NK-92 treated with Interleukin-12 subunit alpha and Interleukin-12 subunit beta, amount 100 ng/mL, for 24 hours (cell line): ENCODE data around the gene AGTR1.

ENCODE experiments used
- DNase-seq: peaks from one replicate; lab custom pipeline; 2025; lab: John Stamatoyannopoulos, UW

AGTR1 gene

GRCh38 chr3:148697306-148698189, at the start of gene AGTR1:
TSS of gene AGTR1 (plus strand) at chr3:148697903. CDS start at chr3:148741036, 43,133 bp downstream.
- DNase-seq = no peak

DNA sequence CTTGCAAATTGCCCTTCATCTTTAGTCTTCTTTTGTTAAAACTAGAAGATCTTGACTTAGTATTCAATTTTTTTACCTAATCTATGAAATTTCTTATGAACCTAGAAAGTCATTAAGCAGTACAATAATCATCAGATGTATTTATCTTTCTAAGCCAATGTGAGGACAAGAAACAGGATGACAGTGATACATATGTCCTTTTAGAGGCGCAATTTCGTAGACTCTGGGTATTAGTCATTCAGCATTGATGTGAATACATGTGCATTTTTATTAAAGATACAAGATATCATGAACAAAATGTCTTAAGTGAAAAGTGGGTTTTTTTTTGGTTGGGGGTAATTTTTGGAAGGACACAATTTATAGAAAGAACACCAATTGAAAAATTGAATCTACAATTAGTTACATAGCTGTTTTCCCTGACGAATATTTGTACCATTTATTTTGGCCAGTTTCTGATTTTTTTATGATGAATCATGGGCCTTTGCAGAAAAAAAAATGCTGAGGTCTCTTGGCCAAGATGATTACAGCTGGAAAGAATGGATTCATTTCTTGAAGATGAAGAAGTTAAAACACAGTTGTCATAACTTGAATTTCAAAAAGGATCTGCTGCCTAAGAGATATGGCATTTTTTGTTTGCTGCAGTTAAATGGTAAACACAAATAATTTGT, 48.9 kb upstream of the AGTR1 start:
- no peak for DNase-seq

- DNase-seq = no peak
Measured at GRCh38 chr3:148651549-148651948, 46.2 kb upstream of the AGTR1 start.

GRCh38 chr3:148654433-148654832, 43.3 kb upstream of the AGTR1 start:
- no peak for DNase-seq

DNA sequence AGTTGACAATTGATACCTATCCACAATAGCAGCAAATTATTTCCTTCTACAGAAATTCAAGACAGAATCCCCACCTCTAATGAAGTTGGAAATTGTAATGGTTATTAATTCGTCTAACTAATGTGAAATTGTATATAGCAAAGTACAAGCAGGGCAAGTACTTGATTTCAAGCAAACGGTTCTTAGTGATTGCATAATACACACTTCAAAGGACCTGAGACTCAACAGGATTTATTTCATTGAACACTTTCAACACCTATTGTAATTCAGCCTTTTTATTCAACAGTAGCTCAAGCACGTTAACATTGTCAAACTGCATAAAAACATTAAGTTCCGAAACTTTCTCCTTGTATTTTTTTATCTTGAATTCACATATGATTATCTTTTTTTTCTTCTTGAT, 40.2 kb upstream of the AGTR1 start:
- no peak for DNase-seq

- no peak for DNase-seq
Measured at GRCh38 chr3:148659512-148659911, 38.2 kb upstream of the AGTR1 start.

- DNase-seq = no peak
Measured at GRCh38 chr3:148680289-148680688, 17.4 kb upstream of the AGTR1 start.

GRCh38 chr3:148681080-148681479, 16.6 kb upstream of the AGTR1 start:
- no peak for DNase-seq

GRCh38 chr3:148682997-148683396, 14.7 kb upstream of the AGTR1 start:
- DNase-seq = no peak

DNA sequence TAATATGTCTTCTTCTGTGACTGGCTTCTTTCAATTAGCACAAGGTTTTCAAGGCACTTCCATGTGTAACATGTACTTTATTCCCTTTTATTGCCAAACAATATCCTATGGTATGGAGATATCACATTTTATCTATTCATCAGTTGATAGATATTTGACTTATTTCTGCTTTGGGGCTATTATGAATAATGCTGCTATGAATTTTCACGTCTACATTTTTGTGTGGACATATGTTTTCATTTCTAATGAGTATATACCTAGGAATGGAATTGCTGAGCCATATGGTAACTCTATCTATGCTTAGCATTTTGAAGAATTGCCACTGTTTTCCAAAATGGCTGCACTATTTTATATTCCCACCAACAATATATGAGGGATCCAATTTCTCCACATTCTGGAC, 3.6 kb upstream of the AGTR1 start:
- DNase-seq = no peak

DNA sequence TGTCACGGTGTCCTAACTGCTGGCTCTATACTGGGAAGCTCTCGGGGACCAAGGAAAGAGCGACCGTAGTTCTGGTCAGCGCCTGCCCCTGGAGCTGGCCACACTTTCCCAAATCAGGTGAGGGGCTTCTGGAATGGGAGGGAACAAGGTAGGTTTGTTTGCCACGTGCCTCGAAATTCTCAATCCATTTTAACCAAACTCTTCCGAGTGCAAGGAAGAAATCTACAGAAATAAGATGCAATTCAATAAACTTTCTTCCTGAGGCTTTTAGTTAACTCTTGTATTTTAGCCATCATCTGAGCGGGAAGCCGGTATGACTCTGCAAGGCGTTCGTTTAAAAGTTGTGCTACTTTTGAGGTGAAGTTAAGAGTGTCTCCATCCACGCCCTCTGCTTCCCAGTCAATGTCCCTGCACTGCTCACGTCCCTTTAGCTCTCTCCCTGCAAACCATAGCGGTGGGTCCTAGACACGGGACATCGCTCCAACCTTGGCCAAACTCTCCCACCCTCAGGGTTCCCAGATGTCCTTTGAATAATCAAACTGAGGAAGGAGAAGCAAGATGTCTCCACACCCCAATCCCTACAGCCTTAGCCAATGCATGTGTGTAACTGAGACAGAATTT, 597 bp downstream of the AGTR1 start:
- DNase-seq = no peak

GRCh38 chr3:148705314-148705713, 7.6 kb downstream of the AGTR1 start:
- DNase-seq = no peak

DNA sequence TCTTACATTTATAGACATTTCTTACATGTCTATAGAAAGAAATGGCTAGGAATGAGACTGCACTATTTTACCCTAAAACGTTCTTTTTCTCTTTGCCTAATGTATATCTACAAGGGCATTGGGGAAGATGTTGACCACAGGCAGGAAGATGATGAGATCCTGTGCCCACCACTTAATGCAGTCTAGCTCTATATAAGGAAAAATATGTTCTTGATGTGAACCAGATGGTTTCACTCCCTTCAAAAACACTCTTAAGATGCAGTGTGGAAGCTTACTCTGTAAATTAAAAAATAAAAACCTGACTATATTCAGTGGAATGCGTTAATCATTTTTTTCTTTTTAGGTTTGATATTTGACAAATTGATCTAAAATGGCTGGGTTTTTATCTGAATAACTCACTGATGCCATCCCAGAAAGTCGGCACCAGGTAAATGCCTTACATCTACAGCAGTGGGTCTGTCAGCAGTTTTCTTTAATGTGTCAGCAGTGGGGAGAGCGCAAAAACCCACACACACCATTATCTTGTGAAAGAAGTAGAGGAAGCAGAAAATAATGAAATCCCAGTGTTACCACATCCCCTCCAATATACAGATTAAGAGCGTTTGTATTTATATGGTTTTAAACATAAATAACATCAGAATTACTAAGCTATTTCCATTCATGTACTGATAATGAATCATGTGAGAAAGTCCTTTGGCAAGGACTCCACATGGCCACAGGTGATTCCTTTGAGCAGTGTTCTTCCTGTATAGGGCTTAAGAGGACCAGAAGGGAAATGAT, 10.1 kb downstream of the AGTR1 start:
- DNase-seq = no peak

DNA sequence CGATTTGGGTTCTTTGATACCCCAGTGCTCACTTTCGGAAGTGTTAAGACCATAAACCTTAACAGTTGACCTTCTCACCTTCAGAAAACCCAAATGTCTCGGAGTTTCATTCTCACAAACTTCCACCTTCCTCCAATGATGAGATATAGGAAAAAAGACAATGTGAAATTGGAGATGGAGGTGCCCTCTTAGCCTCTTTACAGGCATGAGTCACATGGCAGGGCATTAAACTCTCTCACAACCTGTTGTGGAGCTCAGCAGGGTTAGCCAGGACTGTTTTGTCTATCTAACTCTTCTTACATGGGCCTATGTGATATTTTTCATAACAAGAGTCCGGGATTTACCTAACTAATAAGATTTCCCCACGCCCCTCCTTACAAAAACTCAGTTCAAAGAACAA, 10.7 kb downstream of the AGTR1 start:
- no peak for DNase-seq

DNA sequence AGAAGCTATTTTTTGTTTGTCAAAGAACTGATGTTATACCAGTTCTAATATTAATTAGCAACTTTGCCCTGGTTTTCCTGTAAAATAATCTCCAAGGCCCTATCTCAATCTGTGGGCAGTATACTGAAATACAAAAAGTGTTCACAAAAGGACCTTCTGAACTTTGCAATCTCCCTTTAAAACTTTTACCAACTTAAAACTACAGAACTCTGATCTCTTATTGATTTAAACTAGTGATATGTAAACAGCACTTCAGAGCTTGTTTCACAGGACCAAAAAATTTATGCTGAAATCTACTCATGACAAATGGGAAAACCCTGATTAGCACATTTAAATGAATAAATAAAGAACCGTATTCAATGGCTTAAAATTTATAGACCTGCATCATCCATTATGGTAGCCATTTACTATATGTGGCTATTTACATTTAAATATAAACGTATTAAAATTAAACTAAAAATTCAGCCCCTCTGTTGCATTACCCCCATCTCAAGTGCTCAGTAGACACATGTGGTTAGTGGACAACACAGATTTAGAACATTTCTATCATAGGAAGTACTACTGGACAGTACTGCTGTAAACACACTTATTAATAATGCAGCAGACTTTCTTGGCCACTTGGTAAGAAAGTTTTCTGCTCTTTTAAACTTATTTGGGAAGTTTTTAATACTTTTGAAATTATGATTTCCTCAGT, 12.0 kb downstream of the AGTR1 start:
- DNase-seq = no peak

DNA sequence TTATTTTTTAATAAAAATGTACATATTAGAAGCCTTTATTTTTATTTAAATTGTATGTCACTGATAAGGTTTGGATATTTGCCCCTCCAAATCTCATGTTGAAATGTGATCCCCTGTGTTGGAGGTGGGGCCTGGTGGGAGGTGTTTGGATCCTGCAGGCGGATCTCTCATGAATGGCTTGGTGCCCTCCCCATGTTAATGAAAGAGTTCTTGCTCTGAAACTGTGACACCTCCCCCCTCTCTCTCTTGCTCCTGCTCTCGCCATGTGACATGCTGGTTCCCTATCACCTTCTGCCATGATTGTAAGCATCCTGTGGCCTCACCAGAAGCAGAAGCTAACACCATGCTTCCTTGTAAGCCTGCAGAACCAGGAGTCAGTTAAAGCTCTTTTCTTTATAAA, 13.0 kb downstream of the AGTR1 start:
- no peak for DNase-seq

DNA sequence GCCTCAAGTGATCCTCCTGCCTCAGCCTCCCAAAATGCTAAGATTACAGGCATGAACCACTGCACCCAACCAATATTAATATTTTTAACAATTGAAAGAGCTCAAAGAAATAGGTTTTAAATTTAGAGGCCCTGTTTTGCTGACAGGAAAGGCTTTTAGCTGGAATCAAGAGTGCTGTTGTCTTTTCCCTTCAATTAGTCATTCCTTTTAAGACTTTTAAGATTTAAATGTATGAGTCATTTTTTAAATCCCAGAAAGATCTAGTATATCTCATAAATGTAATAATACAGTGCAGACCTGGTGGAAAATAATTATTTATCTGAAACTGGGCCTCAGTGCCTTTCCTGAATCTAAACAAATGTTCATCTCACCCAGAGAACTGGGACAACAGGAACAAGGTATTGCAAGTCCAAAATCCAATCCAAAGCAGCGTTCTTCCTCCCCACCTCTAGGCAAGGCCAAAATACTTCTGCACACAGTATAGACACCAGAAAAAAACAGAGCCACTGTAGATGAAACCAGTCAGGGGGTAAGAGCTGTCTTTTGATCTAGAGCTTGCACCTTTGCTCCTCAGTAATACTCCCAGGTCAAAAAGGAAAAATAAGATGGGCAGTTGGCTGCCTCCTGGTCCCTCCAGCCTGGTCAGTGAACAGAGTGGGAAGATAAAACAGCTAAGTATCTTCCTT, 14.4 kb downstream of the AGTR1 start:
- no peak for DNase-seq

- no peak for DNase-seq
Measured at GRCh38 chr3:148714521-148714920, 16.8 kb downstream of the AGTR1 start.

DNA sequence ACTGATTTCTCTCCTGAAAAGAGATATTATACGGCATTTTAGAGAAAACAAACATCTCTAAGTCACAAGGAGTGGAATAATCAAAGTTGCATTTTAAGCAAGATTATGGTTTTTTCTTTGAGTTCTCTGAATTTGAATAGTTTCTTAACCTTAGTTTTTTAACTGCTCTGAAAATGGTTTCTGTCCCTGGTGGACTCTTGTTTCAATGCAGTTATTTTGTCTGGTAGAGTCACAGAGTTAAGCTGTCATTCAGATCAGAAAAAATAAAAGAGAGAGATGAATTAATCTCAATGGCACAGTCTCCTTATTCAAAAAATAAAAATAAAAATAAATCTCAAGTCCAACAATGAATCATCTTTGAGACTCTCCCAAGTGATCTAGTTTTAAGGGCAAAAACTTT, 19.0 kb downstream of the AGTR1 start:
- no peak for DNase-seq

DNA sequence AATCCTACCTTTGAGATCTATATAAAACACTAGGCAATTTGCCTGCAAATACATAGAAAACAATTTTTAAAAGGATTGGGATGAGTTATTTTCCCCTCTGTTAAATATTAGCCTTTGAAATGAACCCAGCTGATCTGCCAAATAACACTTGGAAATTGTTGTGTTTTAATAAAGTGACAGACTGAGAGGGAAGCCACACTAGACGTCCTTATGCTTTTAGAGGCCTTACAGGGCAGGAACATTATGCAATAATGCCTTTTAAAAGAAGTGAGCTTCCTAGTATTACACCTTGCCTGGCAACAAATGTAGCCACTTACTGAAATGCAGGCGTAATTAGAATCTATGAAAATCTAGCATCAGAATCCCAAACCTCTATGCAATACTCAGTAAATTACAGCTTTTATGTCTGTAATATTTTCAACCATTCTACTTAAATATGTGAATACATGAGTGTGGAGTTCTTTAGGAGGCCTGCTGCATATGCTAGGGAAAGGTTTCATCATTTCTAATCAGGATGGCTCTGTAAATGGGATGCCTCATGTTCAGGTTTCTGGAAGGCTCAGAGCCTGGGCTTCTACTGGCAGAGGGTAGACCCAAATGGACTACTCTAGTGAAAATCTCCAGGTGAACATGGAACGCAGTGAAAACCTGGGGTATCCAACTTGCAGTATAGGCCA, 20.3 kb downstream of the AGTR1 start:
- DNase-seq = no peak
